IMR-90 (cell line): ENCODE data around the gene PDLIM4. TPM values are rescaled to one million over a fixed set of nuclear protein-coding genes. Genes with fewer than 3 reads are reported as not detected.

Experiments used
- ATAC-seq: fragments of 200-7000 bp; cut with Tn5 transposase; 2 replicates; pipeline ENCODE4 v1.9.1; 2020; ENCODE audit warnings: low read depth, mild to moderate bottlenecking, moderate library complexity
- BruUV-seq: library from RNA; stranded (reverse); fragments of 400-500 nt; replicated peaks from 2 replicates; lab custom pipeline; 2021; lab: Mats Ljungman, UMichigan
- CTCF ChIA-PET: fragments of 300-600 bp; formaldehyde crosslinking; extraction: SDS; loops from one replicate; lab custom pipeline; 2021; ENCODE audit warnings: antibody characterized with exemption; lab: Yijun Ruan, JAX
- POLR2A ChIA-PET: fragments of 300-600 bp; sonication (Branson Sonifier 250); formaldehyde crosslinking; loops from one replicate; lab custom pipeline; 2022; ENCODE audit warnings: antibody characterized with exemption; ENCODE audit not compliant: unreplicated experiment; lab: Charles Lee
- DNase-seq: peaks from one replicate; pipeline ENCODE4 v3.0.0; 2013
- H2AFZ ChIP-seq: replicated peaks from 2 replicates; pipeline ENCODE3; 2013; ENCODE audit warnings: low read length, mild to moderate bottlenecking; ENCODE audit not compliant: poor library complexity
- H2AK5ac ChIP-seq: 2 replicates; pipeline ENCODE4 v1.6.1; 2013; ENCODE audit warnings: low read depth, low read length, inconsistent platforms
- H2AK9ac ChIP-seq: replicated peaks from 2 replicates; pipeline ENCODE3; 2013; ENCODE audit warnings: mild to moderate bottlenecking, low read depth, low read length, moderate library complexity; ENCODE audit not compliant: poor library complexity
- H2BK120ac ChIP-seq: 2 replicates; pipeline ENCODE4 v1.6.1; 2013; ENCODE audit warnings: low read depth, low read length, inconsistent platforms
- H2BK15ac ChIP-seq: 3 replicates; pipeline ENCODE4 v1.6.1; 2013; ENCODE audit warnings: low read depth, low read length, inconsistent platforms
- H2BK20ac ChIP-seq: 2 replicates; pipeline ENCODE4 v1.6.1; 2013; ENCODE audit warnings: low read depth, mild to moderate bottlenecking, inconsistent platforms, low read length, moderate library complexity
- H2BK5ac ChIP-seq: 2 replicates; pipeline ENCODE4 v1.6.1; 2013; ENCODE audit warnings: mild to moderate bottlenecking, low read depth, low read length, inconsistent platforms; ENCODE audit not compliant: poor library complexity, severe bottlenecking
- H3K14ac ChIP-seq: replicated peaks from 2 replicates; pipeline ENCODE4 v1.6.1; 2013; ENCODE audit warnings: low read depth, low read length, inconsistent platforms
- H3K18ac ChIP-seq: 2 replicates; pipeline ENCODE4 v1.6.1; 2013; ENCODE audit warnings: low read depth, low read length, control low read depth
- H3K23ac ChIP-seq: 2 replicates; pipeline ENCODE4 v1.6.1; 2013; ENCODE audit warnings: low read depth, low read length, inconsistent platforms
- H3K27ac ChIP-seq: 2 replicates; pipeline ENCODE4 v1.5.1; 2013; ENCODE audit warnings: mild to moderate bottlenecking, control low read depth, low read length; ENCODE audit not compliant: insufficient read depth
- H3K27me3 ChIP-seq: 2 replicates; pipeline ENCODE4 v1.6.1; 2013; ENCODE audit warnings: low read length; ENCODE audit not compliant: control insufficient read depth, insufficient read depth
- H3K36me3 ChIP-seq: 2 replicates; pipeline ENCODE4 v1.6.1; 2013; ENCODE audit warnings: low read length, mixed read lengths; ENCODE audit not compliant: control insufficient read depth, insufficient read depth
- H3K4ac ChIP-seq: 2 replicates; pipeline ENCODE4 v1.6.1; 2013; ENCODE audit warnings: low read depth, low read length, inconsistent platforms
- H3K4me1 ChIP-seq: 2 replicates; pipeline ENCODE4 v1.6.1; 2013; ENCODE audit warnings: low read length, mixed read lengths; ENCODE audit not compliant: control insufficient read depth, insufficient read depth
- H3K4me2 ChIP-seq: 2 replicates; pipeline ENCODE4 v1.6.1; 2013; ENCODE audit warnings: low read depth, mild to moderate bottlenecking, control low read depth, low read length, moderate library complexity
- H3K4me3 ChIP-seq: 2 replicates; pipeline ENCODE4 v1.5.1; 2013; ENCODE audit warnings: low read depth, mild to moderate bottlenecking, control low read depth, low read length, moderate library complexity; ENCODE audit not compliant: insufficient read depth
- H3K56ac ChIP-seq: 2 replicates; pipeline ENCODE4 v1.6.1; 2013; ENCODE audit warnings: low read length, inconsistent platforms; ENCODE audit not compliant: insufficient read depth; ENCODE audit errors: extremely low read depth
- H3K79me1 ChIP-seq, 2 experiments: 2 replicates each; pipeline ENCODE4 v1.6.1; 2013; ENCODE audit warnings: low read length in 2 of 2, inconsistent platforms in 1 of 2, low read depth in 1 of 2
- H3K9ac ChIP-seq: 2 replicates; pipeline ENCODE4 v1.6.1; 2013; ENCODE audit warnings: low read depth, low read length, control low read depth
- H3K9me1 ChIP-seq: 2 replicates; pipeline ENCODE4 v1.6.1; 2013; ENCODE audit warnings: low read length, inconsistent platforms; ENCODE audit not compliant: insufficient read depth
- H3K9me3 ChIP-seq: 2 replicates; pipeline ENCODE4 v1.6.1; 2013; ENCODE audit warnings: low read length; ENCODE audit not compliant: control insufficient read depth, insufficient read depth
- H4K20me1 ChIP-seq: 2 replicates; pipeline ENCODE4 v1.6.1; 2013; ENCODE audit warnings: low read length, inconsistent platforms; ENCODE audit not compliant: insufficient read depth
- H4K5ac ChIP-seq: 2 replicates; pipeline ENCODE4 v1.6.1; 2013; ENCODE audit warnings: mild to moderate bottlenecking, low read depth, low read length, control low read depth
- H4K8ac ChIP-seq, 2 experiments: 2 replicates each; pipeline ENCODE4 v1.6.1; 2013; ENCODE audit warnings: low read depth in 2 of 2, low read length in 2 of 2, control low read depth in 1 of 2, inconsistent platforms in 1 of 2
- H4K91ac ChIP-seq: 2 replicates; pipeline ENCODE4 v1.6.1; 2013; ENCODE audit warnings: low read depth, low read length, inconsistent platforms; ENCODE audit not compliant: insufficient read depth
- BHLHE40 ChIP-seq: fragments of 150-350 bp; IDR thresholded peaks from 2 replicates; pipeline ENCODE4 v1.6.1; 2016; ENCODE audit warnings: mild to moderate bottlenecking, low read depth, low read length
- CEBPB ChIP-seq: IDR thresholded peaks from 2 replicates; pipeline ENCODE4 v1.6.1; 2012; ENCODE audit warnings: low read depth, low read length, improper control_type of control experiment
- CHD1 ChIP-seq: IDR thresholded peaks from 2 replicates; pipeline ENCODE4 v1.6.1; 2012; ENCODE audit warnings: low read depth, low read length, improper control_type of control experiment
- CTCF ChIP-seq: conservative IDR thresholded peaks from 2 replicates; pipeline ENCODE4 v1.5.1; 2012; ENCODE audit warnings: mild to moderate bottlenecking, low read depth, low read length, improper control_type of control experiment
- FOS ChIP-seq: fragments of 150-350 bp; IDR thresholded peaks from 2 replicates; pipeline ENCODE4 v1.6.1; 2016; ENCODE audit warnings: low read depth, low read length
- MAFK ChIP-seq: IDR thresholded peaks from 2 replicates; pipeline ENCODE4 v1.6.1; 2012; ENCODE audit warnings: low read depth, low read length, improper control_type of control experiment
- MAZ ChIP-seq: IDR thresholded peaks from 2 replicates; pipeline ENCODE4 v1.6.1; 2012; ENCODE audit warnings: low read depth, mild to moderate bottlenecking, low read length, improper control_type of control experiment, moderate library complexity, borderline replicate concordance
- MXI1 ChIP-seq: IDR thresholded peaks from 2 replicates; pipeline ENCODE4 v1.6.1; 2012; ENCODE audit warnings: low read depth, mild to moderate bottlenecking, low read length, moderate library complexity, borderline replicate concordance
- POLR2A ChIP-seq: IDR thresholded peaks from 2 replicates; pipeline ENCODE4 v1.6.1; 2012; ENCODE audit warnings: mild to moderate bottlenecking, low read depth, low read length
- RCOR1 ChIP-seq: IDR thresholded peaks from 2 replicates; pipeline ENCODE4 v1.6.1; 2012; ENCODE audit warnings: mild to moderate bottlenecking, low read length, improper control_type of control experiment; ENCODE audit not compliant: insufficient replicate concordance
- SMC3 ChIP-seq: fragments of 150-350 bp; IDR thresholded peaks from 2 replicates; pipeline ENCODE4 v1.6.1; 2016; ENCODE audit warnings: low read depth, mild to moderate bottlenecking, antibody characterized with exemption, low read length, moderate library complexity
- WGBS, 2 experiments: methylation state at CpG; one replicate each; pipeline versions ENCODE4 v1.1.5 to v1.1.7; 2013; ENCODE audit warnings: missing lambda C conversion rate in 2 of 2; ENCODE audit not compliant: insufficient read length in 1 of 2; ENCODE audit errors: extremely low coverage in 2 of 2; 5-methylcytosine and 5-hydroxymethylcytosine counted together
- dilution Hi-C: fragments of 300-500 bp; cut with HindIII; formaldehyde crosslinking; loops from one replicate; pipeline ENCODE4 v1.14.3; 2018; ENCODE audit warnings: low sequenced_read_pairs; ENCODE audit not compliant: unreplicated experiment
- in situ Hi-C: fragments of 300-500 bp; cut with MboI; formaldehyde crosslinking; loops from 3 replicates; pipeline ENCODE4 v1.14.3; 2019; ENCODE audit warnings: low sequenced_read_pairs, inconsistent platforms, mixed read lengths
- intact Hi-C: fragments of 100-400 bp; cut with micrococcal nuclease; formaldehyde crosslinking; loops from 2 replicates; pipeline ENCODE4 v1.10.0; 2022
- polyA plus RNA-seq, 3 experiments: library from polyadenylated mRNA; depleted of rRNA; stranded (reverse); fragments of >200 nt; gene quantifications; 2 replicates each; pipeline ENCODE4 v1.2.3, GENCODE V29; 2012; ENCODE audit warnings: low replicate concordance in 1 of 3
- total RNA-seq: library from RNA; depleted of rRNA; stranded (reverse); fragments of >200 nt; gene quantifications from 2 replicates; pipeline ENCODE4 v1.2.3, GENCODE V29; 2012

PDLIM4 gene
- total and polyA plus RNA-seq, 2 of the 4 experiments (the other 2 are of a cell fraction) = 61.1 to 214 TPM

GRCh38 chr5:132303589-132303988 is 46.1 kb downstream of the PDLIM4 start:
- H3K9me1 ChIP-seq = peaks cover 12% of the 10 kb centered on the region; the same call in 1 of the 2 replicates
- ChIA-PET CTCF (no interaction called here), POLR2A (no interaction called here)
- H3K4me3 ChIP-seq = no peak overlapping the region
- H3K14ac ChIP-seq = no peak overlapping the region
- H2BK120ac ChIP-seq = no peak overlapping the region
- peak overlapping the region; percentile 14 for H2AFZ ChIP-seq
- H2BK20ac ChIP-seq = no peak overlapping the region
- no TSS peak for BruUV-seq
- intact Hi-C loops = no loop called here
- H3K23ac ChIP-seq = no peak overlapping the region
- no peak overlapping the region for H3K27ac ChIP-seq
- H4K8ac ChIP-seq = no peak overlapping the region; a peak in 1 of 4 replicates
- no peak overlapping the region for H3K56ac ChIP-seq
- no peak overlapping the region for H2BK15ac ChIP-seq
- H2AK9ac ChIP-seq = no peak overlapping the region
- no peak overlapping the region for H3K4me2 ChIP-seq
- H2AK5ac ChIP-seq = no peak overlapping the region
- H3K27me3 ChIP-seq = no peaks in the 10 kb centered on the region
- no peak overlapping the region for H4K91ac ChIP-seq
- H3K36me3 ChIP-seq = no peaks in the 10 kb centered on the region
- no peaks in the 10 kb centered on the region for H4K20me1 ChIP-seq
- peaks cover 30 to 40% of the 10 kb centered on the region in 2 experiments for H3K79me1 ChIP-seq
- dilution Hi-C loops = no loop called here
- in situ Hi-C loops = no loop called here
- no peaks in the 10 kb centered on the region; the same call in 1 of the 2 replicates for H3K9me3 ChIP-seq
- H3K4me1 ChIP-seq = no peaks in the 10 kb centered on the region
- TF ChIP-seq RCOR1 = no peak
- no peak for TF ChIP-seq MAFK
- TF ChIP-seq CEBPB = no peak
- no peak for TF ChIP-seq SMC3
- TF ChIP-seq MAZ = no peak
- no peak for TF ChIP-seq MXI1
- no peak for TF ChIP-seq CTCF
- TF ChIP-seq CHD1 = no peak
- no peak for TF ChIP-seq FOS
- no peak for TF ChIP-seq BHLHE40
- no peak for TF ChIP-seq POLR2A
- H3K9ac ChIP-seq = no peak overlapping the region
- H2BK5ac ChIP-seq = no peak overlapping the region
- WGBS, 2 experiments = no CpG with 5 or more reads among the region's 6 CpGs
- H3K18ac ChIP-seq = no peak overlapping the region
- no peak for ATAC-seq
- no peak for DNase-seq
- H3K4ac ChIP-seq = no peak overlapping the region
- no peak overlapping the region for H4K5ac ChIP-seq
